CD4-positive, alpha-beta T cell treated with Interleukin-2 at 100 ng/mL for 4 hours (primary cell): ENCODE results near the gene MRTO4.
A peak's percentile ranks its signal among the peaks of the same experiment; 100 is the strongest.
"Not testable (repeated sequence)": the region's sequence is repeated elsewhere in the genome, so short reads cannot be mapped to it uniquely, and the experiment has no call there.

Experiments used
- DNase-seq: peaks from one replicate; pipeline ENCODE4 v3.0.0-alpha.2; 2020; ENCODE audit warnings: low spot score

MRTO4 gene

DNA sequence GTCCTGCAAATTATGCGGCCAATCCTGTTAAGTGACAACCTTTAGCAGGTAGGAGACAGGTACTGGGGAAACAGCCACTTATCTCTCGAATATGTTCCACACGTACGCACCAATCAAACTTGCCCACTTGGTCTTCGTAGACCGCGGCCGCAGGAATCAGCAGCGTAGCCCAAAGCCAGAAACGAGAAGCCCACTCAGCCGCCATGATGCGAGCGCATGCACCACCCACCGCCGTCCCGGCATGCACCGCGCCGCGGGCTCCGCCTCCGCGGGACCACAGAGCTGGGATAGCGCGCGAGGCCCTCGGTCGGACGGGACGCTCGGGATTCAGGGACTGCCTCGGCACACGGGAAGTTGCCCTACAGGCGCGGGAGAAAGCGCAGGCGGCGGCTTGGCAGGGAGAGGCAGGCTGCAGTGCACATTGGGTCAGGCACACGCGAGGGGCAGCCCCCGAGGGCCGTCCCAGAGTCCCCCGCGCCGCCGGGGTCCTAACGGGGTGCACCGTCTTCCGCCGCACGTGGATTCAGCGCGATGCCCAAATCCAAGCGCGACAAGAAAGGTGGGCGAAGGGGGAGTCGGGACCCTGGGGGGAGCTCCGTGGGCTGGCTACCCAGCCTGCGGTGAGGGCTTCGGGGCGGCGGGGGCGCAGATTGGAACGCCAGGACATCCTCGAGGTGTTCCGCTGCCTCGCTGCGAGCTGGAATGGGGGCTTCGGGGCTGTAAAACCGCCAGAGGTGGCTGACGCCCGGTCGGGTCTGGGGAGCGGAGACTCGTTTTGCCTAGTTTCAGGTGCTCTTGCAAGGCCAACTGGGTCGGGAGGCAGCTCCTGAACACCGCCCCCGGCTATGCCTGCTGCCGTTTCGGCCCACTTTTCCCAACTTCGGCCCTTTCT lies at the start of gene MRTO4, which contains the start of gene EMC1:
MRTO4 (plus strand) TSS at position 501 of the 892 bp plus-strand sequence; CDS start at position 532, 31 bp downstream.
EMC1 (minus strand) TSS at position 220 of the 892 bp plus-strand sequence; CDS start at position 205, 15 bp downstream.
- DNase-seq, result peak; percentile 85

DNA sequence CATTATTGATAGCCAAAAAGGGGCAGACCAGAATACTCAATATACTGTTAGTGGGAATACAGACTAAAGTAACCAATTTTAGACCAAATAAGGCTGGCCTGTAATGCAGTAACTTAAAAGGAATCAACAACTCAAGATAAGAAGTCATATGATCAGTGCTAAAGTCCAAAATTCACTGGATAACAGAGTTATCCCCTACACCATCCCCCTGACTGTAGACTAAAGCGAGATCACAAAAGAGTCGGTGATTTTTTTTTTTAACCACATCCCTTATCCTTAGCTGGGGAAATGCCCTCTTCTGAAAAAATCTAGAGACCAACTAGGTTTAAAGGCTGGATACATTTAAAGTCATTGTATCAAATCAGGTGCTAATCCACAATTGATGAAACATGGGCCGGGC lies 49.2 kb upstream of the MRTO4 start:
- no peak for DNase-seq

DNA sequence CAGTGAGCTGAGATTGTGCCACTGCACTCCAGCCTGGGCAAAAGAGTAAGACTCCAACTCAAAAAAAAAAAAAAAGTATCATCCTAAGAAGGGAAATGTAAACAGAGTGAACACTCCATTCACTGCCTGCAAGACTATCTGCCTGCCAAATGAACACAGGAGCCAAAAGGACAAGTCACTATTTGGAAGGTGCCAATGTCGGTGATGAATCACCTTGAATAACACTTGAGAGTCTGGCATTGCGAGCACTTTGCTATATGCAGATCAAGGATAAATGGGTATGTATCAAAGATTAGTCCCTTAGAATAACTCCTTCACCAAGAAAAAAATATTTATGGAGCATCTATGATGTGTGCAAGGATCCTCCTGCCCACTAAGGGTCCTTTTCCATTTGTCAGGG lies 48.2 kb upstream of the MRTO4 start:
- no peak for DNase-seq

DNA sequence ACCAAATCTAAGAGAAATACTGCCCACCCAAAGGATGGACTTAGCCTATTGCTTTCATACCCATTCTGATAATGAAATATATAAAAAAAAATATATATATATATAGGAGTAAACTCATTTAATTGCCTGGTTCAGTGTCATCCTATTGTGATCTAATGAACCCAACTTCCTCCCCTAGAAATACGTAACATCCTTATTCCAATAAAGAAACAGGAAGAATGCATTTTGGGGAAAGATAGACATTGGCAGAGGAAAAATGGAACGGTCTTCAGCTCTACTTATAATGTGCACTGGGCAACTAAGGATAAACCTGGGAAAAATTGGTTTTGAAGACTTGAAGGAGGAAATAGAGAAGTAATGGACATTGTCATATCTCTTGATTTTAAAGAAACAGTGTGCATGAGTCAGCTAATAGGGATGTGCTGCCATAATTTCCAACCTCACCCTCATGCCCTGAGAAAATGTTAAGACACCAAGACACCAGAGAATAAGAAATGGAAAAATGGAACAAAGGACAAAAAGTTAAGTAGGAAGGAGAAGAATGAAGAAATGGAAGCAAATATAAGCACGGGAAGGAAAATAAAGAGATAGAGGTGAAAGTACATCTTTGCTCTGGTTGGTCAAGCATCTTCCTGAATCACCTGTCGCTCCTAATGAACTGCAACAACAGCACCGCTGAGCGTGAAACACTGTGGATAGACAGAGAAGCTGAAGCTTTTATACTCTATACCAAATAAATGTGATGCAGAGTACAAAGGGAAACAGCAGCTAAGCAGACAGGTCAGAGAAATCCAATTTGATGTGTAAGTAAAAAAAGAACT lies 46.9 kb upstream of the MRTO4 start:
- no peak for DNase-seq

DNA sequence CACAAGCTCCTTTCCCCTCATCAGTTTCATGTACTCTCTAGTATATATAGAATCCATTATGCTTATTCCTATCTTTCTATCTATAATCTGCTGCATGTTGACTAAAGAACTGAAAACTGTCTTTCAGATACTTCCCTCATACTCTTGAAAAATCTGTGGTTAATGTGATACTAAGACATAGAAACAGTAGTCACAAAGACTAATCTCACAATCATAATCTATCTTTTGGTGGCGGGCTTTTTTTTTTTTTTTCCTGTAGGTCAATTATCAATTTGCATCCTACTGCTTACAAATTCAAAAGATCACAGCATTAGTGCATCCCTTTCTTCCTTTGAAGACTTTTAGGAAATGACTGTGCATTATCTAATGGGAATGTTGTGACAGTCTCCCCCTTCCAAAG lies 46.2 kb upstream of the MRTO4 start:
- no peak for DNase-seq

DNA sequence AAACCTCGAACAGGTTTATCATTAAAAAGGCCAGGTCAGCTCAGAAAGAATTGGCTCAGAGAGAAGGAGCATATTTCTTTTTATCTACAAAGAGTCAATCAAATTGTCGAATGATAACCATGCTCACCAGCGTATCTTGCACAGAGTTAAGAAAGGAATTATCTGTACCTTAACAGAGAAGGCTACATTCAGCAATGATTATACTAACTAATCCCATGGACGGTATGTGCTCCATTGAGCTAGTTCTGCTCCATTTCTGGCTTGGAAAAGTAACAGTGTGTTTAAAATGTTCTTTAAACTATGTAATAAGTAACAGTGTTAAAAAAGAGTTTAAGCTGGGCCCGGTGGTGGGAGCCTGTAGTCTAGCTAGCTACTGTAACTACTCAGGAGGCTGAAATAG lies 45.8 kb upstream of the MRTO4 start:
- no peak for DNase-seq

DNA sequence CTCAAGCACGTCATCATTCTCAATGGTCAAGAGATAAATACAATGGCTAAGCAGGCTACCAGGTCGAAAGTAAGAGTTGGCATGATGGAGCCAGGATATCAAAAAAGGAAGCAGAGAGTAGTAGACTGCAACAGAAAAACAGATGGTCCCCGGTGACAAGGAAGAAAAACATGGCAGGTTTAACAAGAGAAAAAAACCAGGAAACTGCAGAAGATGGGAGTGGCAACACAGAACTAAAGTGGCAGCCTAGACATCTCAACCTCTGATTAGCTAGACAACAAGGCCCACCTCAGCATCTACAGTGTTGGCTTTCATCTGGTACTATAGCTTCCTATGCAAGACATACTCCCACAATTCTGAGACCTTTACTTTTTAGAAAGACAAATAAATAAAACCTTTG lies 44.7 kb upstream of the MRTO4 start:
- DNase-seq, result no peak

DNA sequence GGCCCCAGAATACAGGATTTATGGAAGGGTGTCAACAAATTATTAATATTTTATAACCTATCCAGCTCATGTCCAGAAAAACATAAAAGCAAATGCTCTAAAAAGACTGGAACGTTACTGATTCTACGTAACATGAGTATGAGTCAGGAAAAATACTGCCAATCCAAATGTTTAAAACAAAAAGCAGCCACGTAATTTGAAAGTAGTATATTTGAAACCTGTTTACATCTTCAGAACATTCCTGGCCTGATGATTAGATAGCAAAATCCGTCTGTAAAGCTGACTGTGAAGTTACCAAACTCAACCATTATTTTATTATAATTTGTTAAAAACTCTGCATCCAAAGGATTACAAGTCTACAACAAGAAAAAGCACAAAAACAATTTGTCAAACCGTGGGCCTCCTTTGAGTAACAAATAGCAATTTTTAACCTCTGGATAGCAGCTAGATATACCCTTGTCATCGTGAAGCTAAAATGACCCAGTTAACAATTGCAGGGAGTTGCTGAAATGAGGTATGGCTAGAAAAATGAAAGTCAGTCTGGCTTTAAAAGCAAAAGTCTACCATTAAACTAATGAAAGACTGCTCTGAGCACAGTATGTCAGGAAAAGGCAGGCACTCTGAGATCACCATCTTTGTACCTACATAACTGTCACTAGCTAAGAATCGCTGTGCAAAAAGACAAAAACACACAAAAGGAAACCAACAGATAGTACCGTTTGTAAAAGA lies 42.7 kb upstream of the MRTO4 start:
- no peak for DNase-seq

DNA sequence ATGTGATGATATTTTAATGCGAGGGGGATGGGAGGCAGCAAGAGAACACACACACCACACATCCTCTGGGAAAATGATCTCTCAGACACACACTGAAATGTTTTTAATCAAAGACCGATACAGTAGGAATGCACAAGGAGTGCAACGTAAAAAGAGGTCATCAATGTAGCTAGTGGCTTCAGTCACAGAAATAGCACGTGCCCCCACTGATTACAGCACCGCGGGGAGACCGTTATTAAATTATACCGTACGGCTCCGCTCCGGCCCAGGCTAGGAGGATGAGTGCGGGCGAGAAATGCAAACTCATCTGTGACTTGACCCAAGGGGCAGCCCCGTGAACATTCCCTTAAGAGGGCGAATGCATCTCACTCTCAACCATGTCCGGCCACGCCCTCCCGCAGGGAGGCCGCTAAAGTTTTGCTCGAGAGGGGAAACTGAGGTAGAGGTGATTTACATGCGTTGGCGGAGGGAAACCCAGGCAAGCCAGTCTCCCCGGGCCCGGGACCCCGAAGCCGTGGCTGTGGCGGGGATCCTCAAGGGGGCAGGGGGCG lies 42.1 kb upstream of the MRTO4 start:
- DNase-seq, result peak; percentile 23

DNA sequence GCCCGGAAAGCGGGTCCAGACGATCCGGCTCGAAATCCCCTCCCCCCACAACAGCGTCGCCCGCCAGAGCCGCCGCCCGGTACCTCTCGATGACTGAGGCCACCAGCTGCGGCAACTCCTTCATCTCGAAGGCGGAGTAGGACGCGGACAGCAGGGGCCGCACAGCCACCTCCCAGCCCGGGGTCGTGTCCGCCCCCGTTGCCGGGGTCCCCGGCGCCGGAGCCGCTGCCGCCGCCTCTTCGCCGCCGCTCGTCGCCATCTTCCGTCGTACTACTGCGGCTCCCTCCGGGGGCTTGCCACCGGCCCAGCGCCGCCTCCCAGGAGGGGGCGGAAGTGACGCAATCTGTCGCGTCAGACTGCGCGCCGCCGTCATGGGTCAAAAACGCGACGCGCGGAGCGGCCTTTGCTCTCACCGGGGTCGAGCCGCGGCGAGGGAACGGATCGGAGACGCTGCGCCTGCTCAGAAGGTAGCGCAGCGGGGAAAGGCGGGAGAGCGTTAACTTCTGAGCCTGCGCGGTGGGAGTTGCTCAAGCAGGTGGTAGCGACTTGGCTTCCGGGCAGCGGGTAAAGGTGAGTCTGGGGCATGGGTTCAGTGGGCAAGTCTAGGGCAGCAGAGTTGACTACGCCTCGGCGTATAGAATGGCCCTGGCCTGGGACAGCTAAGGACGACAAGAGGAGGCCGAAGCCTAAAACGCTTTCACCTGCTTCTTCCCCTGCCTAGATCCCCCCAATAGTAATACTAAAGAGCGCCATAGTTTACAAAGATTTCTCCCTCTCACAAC lies 41.4 kb upstream of the MRTO4 start, which contains the start of gene UBR4:
UBR4 (minus strand) TSS at position 277 of the 782 bp plus-strand sequence; CDS start at position 259, 18 bp downstream.
- DNase-seq, result peak; percentile 95

DNA sequence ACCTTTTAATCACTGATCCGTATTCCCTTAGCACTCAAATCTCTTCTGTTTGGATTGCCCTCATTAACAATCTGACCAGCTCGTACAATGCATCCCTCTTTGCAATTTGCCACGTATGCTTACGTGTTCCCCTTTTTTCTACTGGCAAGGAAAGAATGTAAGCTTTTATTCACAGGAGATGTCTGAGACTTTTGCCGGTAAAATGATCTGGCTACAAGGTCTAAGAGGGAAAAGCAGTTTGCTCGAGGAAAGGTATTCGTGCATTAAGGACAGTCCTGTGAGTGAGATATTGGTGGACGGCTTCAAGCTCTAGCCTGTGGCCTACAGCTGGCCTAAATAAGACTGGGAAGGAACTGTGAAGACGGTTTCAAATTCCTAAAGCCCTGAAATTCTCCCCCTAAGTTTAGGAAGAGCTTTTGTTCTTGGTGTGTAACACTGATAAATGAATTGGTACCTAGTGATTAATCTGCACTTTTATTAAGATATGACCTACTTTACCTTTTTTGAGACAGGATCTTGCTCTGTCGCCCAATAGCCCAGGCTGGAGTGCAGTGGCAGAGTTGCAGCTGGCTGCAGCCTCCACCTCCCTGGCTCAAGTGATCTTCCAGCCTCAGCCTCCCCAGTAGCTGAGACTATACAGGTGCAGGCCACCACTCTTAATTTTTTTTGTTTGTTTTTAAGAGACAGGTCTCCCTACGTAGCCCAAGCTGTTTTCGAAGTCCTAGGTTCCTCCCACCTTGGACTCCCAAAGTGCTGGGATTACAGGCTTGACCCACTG lies 40.6 kb upstream of the MRTO4 start:
- no peak for DNase-seq

DNA sequence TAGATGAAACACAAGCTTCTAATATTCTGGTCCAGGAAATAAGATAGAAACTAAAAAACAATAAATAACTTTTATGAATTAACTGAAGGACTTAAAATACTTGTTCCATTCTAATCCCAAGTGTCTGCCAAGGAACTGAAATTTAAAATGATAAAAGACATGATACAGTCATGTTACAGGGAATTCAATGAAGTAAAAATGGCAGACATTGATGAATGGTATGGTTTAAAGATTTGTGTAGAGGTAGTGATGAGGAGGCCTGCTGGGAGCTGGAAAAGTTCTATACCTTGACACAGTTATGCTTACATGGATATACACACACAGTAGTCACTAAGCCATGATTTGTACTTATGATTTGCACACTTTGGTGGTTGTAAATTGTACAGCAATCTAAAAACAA lies 39.4 kb upstream of the MRTO4 start:
- DNase-seq, result no peak

DNA sequence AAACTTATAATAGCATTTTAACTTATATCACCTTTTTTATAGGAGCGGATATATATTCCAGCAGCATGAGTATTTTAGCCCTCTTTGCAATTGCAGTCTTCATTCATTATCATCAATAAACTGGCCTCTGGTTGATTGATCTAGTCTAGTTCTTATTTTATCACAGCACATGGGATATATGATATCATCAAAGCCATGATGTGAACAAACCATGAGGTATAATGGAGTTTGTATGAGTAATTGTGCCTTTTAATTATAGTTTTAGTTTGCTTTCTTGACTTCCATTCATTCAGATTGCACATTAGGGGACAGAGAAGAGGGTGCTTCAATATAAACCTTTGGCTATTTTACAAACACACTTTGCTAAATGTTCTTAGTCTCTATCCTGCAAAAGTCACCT lies 38.0 kb upstream of the MRTO4 start:
- DNase-seq, result no peak

DNA sequence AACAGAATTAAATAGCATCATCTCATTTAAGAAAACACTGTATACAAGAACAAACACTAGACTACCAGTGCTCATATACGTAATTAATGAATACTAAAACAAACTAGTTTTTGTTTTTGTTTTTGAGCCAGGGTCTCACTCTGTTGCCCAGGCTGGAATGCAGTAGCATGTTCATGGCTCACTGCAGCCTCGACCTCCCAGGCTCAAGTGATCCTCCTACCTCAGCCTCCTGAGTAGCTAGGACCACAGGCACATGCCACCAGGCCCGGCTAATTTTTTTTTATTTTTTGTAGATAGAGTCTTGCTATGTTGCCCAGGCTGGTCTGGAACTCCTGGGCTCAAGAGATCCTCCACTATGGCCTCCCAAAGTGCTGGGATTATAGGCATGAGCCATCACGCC lies 35.0 kb upstream of the MRTO4 start:
- DNase-seq, result not testable (repeated sequence)

DNA sequence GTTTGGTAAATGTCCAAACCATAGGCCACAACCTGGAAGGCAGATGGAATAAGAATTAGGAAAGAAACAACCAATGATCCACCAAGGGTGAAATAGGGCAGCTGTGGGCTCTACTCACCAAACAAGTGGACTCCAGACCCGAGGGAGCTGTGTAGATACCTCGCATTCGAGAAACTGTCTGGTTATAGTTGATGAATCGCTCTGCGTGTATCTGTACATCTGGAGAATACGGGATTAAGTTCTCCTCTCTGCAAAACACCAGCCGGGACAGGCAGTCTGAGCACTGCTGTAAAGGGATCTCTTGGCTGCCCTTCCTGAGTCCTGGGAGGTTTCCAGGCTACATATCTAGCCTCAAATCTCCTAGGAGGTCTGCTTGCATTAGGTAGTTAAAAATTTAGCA lies 32.2 kb upstream of the MRTO4 start:
- DNase-seq, result no peak

DNA sequence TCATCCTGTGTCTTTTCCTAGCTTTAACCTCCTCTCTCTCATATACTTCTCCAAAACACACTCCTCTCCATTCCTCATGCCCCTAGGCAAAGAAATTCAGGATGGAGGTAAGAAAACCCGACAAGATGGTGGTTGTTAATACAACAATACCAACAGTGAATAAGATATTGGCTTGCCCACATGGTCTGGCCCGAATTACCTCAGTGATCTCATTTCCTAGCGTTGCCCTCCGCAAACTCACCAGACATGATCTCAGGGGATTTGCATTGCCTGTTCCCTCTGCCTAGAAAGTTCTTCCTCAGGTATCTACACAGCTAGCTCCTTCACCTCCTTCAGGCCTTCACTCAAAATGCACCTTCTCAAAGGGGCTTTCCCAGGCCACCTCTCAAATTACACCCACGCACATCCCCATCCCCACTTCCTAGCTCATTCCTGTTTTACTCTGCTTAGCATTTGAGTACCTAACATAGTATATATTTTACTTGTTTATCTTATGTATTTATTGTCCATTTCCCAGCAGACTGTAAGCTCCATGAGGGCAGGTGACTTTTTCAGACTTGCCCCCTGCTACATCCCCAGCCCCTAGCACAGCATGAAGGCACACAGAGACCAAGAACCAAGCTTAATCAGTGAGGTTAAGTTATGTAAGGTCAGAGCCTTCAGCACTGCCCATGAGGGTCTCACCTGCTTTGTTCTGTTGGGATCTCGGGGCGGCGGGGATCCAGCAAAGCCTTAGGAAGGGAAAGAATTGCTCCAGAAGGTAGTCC lies 31.3 kb upstream of the MRTO4 start:
- DNase-seq, result no peak

DNA sequence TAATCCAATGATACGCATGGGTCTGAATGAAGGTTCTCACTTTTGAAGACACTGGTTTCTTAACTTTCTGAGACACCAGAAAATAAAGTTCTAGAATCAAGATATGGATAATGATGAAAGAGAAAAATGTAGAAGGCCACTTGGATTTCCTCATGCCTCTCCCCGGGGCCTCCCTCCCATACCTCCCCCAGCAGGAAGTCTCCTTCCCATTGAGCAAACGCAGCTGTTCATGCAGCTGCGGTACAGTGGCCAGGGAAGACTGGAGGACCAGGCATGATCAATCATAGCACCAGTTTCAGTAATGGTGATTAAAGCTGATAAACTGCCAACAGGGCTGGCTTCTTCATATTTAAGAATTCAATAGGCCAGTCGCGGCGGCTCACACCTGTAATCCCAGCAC lies 30.6 kb upstream of the MRTO4 start:
- no peak for DNase-seq

DNA sequence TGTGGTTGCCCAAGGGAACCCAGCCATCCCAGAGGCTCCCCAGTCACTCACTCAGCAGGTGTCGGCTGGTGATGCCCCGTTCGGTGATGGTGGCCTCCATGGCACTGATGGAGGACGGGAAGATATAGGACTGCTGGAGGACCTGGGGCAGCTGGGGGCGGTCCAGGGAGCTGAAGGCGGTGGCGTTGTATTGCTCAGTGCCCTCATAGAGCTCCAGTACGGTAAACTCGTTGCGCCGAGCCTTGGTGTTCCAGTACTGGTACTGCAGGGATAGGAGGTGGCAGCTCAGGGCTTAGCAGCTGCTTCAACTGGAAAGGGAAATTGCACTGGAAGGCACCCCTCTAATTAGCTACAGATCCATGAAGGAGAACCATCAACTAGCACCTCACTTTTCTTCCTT lies 29.0 kb upstream of the MRTO4 start:
- DNase-seq, result no peak

DNA sequence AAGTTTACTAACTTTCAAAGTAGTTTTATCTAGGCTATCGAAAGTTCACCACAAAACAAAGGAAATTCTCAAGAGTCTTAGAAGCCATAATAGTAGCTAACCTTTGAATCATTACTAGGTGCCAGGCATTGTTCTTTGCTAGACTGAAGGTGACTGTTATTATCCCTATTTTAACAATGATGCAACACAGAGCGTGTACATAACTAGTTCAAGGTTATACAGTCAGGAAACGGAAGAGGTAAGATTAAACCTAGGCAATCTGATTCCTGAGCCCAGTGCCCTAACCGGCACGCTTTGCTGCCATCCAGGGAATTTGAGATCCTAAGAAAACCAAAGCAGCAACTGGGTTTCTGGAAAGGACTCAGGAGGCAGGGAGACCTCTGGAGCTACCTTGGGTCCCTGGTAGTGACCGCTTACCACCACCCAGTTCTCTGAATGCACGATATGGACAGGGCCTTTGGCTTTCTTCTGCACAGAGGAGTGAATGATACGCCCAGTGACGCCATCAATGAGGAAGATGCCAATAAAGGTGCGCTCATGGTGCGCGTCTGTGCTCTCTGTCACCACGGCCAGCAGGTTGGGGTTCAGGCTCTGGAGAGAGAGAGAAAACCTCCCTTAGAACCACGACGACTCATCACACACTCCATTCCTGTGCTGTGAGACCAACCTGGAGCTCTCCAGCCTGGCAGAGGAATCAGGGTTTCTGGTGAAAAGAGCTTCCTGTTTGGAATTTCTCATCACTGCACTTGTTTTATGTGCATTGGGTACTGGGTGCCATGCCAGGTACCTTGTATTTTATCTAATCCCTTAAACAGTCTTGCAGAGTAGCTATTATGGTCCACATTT lies 28.4 kb upstream of the MRTO4 start:
- no peak for DNase-seq
